ENCODE data around the gene LAS1L.
"Not testable (repeated sequence)": the region's sequence is repeated elsewhere in the genome, so short reads cannot be mapped to it uniquely, and the experiment has no call there.

Gene LAS1L

DNA sequence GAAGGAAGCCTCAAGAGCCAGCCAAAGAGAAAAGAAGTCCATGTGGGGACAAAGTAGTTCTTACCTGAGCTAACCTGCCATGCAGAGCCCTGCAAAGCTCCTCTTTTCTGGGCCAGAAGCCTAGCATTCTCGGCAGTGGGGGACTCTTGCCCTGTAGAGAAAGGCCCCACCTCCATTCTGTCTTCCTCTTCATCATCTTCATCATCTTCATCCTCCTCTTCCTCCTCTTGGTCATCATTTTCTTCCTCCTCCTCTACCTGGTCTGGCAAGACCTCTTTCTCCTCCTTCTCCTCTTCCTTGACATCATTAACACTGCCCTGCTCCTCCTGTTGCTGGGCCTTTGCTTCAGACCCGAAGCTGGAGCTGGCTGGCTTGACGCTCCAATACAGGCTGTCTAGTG, 16.7 kb downstream of the LAS1L start:
- DNase-seq (ENCODE audit: low read depth), result no peak

DNA sequence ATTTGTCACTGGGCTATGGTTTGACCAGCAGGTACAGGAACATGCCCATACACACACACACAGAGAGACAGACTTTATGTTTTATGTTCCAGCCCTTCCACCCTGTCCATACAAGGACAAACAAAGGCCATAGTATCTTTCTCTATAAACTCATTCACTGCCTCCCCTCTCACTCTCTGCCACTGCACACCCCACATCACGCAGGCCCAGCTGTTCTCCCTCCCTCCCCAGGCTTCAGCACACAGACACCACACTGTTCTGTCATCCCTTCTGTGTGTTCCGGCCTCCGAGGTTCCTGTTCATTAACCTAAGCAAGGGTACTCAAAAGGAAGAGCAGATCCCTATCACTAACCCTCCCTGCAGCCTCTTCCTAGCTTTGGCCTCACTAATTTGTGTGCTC, 17.8 kb downstream of the LAS1L start:
- DNase-seq (ENCODE audit: low read depth), result no peak

DNA sequence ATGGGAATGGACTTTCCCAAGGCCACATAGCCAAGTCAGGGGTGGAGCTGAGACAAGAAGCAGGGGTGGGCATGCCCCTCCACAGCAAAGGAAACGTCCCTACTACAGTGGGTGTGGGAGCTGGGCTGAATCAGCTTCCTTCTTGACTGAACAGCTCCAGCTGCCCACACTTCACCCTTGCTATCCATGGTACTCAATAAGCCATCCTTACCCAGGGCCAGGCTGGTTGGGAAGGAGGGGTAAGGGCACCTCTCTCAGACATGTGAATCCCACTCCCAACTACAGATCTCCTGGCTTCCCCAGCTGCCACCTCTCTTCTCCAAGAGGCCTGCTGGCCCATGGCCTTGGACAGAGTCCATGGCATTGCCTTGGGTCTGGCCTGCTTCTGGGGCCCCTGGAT, 21.0 kb downstream of the LAS1L start:
- DNase-seq (ENCODE audit: low read depth), result no peak

DNA sequence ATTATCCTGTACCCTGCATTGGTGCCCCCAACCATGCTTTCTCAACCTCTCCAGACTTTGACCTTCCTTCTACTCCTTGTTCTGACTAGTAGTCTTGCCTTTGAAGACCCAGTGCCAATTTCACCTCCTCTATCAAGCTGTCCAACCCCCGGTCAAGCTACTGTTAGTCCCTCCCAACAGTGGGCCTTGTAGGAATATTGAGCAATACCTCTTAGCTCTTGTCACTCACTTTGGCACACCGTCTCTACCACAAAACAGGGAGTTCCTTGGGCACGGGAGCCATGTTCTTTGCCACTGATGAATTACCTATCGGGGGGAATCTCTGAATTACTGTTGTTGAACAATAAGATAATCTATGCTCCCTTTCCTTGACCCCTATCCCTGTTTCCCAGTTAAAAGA, 25.2 kb downstream of the LAS1L start:
- DNase-seq (ENCODE audit: low read depth), result no peak

DNA sequence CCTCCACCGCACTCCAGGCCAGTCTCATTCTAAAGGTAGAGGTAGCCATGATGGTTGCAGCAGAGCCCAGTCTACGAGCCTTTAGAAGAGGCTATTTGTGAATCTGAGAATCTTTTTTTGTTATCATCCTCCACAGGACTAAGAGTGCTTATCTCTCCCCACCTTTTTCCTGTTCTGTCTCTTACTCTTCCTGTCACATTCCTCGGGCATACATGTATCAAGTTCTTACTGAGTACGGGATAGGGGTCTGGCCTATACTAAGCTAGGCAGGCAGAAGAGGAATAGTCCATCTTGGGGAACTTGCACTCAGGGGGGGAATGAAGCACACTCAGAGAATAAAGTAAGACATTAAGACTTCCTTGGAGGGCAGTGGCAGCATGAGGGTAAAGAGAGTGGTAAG, 25.7 kb downstream of the LAS1L start:
- no peak for DNase-seq (ENCODE audit: low read depth)

DNA sequence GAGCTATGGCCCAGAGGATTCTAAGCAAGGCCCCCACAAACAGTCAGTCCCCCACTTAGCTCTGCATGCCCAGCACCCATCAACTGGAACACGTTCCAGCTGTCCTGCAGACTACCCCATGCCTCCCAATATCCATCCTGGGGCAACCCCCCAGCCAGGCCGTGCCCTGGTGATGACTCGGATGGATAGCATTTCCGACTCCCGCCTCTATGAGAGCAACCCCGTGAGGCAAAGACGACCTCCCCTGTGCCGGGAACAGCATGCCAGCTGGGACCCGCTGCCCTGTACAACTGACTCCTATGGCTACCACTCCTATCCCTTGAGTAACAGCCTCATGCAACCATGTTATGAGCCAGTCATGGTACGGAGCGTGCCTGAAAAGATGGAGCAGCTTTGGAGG, 32.0 kb downstream of the LAS1L start:
- DNase-seq (ENCODE audit: low read depth), result no peak

DNA sequence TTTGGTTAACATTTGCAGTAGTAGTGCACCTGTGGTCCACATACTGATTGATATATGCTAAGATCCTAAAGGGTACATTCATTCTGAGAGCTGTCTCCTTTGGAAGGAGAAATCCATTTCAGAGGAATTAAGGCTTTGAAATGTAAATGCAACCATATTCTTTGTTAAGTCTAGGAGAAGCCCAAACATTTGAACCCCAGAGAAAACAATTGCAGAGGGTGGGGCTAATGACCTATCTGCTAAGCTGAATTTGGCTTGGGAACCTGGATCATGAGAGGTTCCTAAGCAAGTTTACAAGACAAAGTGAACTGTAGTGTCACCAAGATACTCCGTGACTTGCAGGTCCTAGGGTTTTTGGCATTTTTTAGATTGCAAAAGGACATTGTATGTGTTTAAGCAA, 41.2 kb downstream of the LAS1L start:
- DNase-seq (ENCODE audit: low read depth), result no peak

DNA sequence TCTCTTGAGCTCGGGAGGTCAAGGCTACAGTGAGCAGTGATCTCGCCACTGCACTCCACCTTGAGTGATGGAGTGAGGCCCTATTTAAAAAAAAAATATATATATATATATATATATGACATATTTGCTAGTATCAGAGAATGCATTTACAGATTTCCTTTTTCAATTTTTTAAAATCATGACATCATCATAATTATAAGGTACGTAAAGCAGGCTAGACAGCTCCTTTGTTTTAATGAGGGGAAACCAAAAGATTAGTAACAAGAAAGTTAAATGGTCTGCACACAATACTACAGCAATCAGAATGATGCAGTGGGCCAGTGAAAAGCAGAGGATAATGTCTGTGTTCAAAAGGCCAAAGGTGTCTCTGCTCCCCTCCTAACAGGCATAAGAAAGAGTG, 43.0 kb downstream of the LAS1L start:
- DNase-seq (ENCODE audit: low read depth), result no peak

DNA sequence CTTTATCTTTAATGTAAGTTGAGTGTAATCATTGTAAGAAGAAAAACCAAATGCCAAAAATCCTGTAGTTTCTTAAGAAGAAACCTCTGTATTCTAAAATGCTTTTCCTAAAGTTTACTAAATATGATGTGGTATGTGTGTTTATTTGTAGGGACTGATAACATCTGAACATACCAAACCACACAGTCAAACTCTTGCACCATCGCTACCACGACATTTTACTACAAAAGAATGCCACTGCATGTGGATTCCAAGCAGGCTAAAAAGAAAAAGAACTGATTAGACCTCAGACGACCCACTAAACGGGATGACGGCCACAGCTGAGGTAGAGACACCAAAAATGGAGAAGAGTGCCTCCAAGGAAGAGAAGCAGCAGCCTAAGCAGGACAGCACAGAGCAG, 46.1 kb downstream of the LAS1L start:
- no peak for DNase-seq (ENCODE audit: low read depth)

DNA sequence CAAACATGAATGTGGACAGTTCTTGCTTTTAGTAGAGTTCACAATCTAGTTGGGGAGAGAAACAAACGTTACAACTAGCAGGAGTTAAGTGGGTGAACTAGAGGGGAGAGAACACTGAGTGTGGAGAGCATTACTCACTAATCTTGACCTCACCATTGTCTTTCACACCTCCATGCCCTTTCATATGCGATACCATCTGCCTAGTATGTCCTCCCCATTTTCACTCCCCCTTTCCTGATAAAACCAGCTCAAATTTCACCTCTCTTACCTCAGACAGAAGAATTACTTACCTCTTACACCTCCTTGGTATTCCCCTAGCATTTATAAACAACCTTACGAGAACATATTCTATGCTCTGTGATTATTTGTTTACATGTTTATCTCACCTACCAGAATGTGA, 53.6 kb downstream of the LAS1L start:
- no peak for DNase-seq (ENCODE audit: low read depth)

DNA sequence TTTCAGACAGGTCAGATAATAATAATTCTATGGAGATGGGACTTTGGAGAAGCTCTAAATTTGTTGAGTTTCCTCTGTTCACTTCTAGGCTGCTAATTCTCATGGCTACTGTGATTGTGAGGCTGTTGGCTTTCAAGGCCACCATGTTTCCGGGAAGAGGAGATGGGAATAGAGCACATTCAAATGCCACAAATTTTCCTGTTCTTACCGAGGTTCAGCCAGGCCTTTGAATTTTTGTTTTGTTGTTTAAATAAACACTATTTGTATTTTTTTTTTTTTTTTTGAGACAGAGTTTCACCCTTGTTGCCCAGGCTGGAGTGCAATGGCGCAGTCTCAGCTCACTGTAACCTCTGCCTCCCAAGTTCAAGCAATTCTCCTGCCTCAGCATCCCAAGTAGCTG, 55.5 kb downstream of the LAS1L start:
- not testable (repeated sequence) for DNase-seq (ENCODE audit: low read depth)

DNA sequence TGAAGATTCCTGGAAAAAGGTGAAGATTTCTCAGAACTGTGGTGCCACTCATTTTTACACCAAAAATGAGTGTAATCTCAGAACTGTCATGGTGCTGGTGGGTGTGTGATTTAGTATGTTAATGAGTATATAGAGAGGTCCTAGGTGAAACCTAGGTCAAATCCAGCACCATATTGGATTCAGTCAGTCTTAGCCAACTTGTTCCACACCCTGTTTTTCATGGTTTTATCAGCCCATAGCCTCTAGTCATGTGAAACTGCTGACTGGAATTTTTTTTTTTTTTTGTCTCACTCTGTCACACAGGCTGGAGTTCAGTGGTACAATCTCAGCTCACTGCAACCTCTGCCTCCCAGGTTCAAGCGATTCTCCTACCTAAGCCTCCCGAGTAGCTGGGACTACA, 58.0 kb downstream of the LAS1L start:
- no peak for DNase-seq (ENCODE audit: low read depth)

DNA sequence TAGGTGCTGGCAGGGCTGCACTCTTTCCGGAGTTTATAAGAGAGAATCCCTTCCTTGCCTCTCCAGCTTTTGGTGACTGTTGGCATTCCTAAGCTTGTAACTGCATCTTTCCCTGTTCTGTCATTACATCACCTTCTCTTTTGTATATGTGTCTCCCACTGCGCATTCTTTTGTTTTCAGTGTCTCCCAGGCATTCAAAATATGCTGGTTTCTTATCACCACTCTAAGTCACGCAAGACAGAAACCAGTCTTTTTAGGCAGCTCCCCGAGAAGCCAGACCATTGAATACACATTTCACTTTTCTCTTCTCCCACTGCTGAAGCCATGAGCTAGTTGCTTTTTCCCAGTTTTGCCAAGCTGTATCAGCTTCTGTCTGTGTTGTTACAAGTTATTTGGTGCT, 71.0 kb downstream of the LAS1L start:
- no peak for DNase-seq (ENCODE audit: low read depth)

Measured in HS-27A (cell line).